NCI-H1694 treated with DMSO at 0.1 percent for 48 hours (cell line): ENCODE data around the gene AMD1.
A peak's percentile ranks its signal among the peaks of the same experiment; 100 is the strongest.
"Not testable (repeated sequence)": the region's sequence is repeated elsewhere in the genome, so short reads cannot be mapped to it uniquely, and the experiment has no call there.

ENCODE experiments used
- DNase-seq: peaks from one replicate; lab custom pipeline; 2025; lab: John Stamatoyannopoulos, UW

AMD1 gene

GRCh38 chr6:110873981-110874879, at the start of gene AMD1:
Gene AMD1, plus strand, starts transcription at chr6:110874785. Its CDS starts 321 bp downstream, at chr6:110875106.
- peak; percentile 92 for DNase-seq

- no peak for DNase-seq
Measured at GRCh38 chr6:110826236-110827129, 48.1 kb upstream of the AMD1 start.

- no peak for DNase-seq
Measured at GRCh38 chr6:110828396-110828795, 46.2 kb upstream of the AMD1 start.

- no peak for DNase-seq
Measured at GRCh38 chr6:110831405-110831804, 43.2 kb upstream of the AMD1 start.

- DNase-seq: no peak
Measured at GRCh38 chr6:110833831-110834230, 40.8 kb upstream of the AMD1 start.

- DNase-seq: not testable (repeated sequence)
Measured at GRCh38 chr6:110835751-110836150, 38.8 kb upstream of the AMD1 start.

GRCh38 chr6:110841266-110841665, 33.3 kb upstream of the AMD1 start:
- no peak for DNase-seq

GRCh38 chr6:110849781-110850180, 24.8 kb upstream of the AMD1 start:
- DNase-seq: no peak

- DNase-seq: no peak
Measured at GRCh38 chr6:110852773-110853172, 21.8 kb upstream of the AMD1 start.

- DNase-seq: no peak
Measured at GRCh38 chr6:110853754-110854477, 20.7 kb upstream of the AMD1 start.

GRCh38 chr6:110856296-110856695, 18.3 kb upstream of the AMD1 start:
- DNase-seq: no peak

GRCh38 chr6:110858016-110858415, 16.6 kb upstream of the AMD1 start:
- DNase-seq: no peak

GRCh38 chr6:110858562-110859214, 15.9 kb upstream of the AMD1 start:
- DNase-seq: no peak

GRCh38 chr6:110859335-110859792, 15.2 kb upstream of the AMD1 start:
- DNase-seq: no peak

- no peak for DNase-seq
Measured at GRCh38 chr6:110864824-110865223, 9.8 kb upstream of the AMD1 start.

- no peak for DNase-seq
Measured at GRCh38 chr6:110874880-110875547, 429 bp downstream of the AMD1 start.

GRCh38 chr6:110875548-110876169, 1.1 kb downstream of the AMD1 start:
- no peak for DNase-seq

GRCh38 chr6:110876170-110876773, 1.7 kb downstream of the AMD1 start:
- no peak for DNase-seq

- no peak for DNase-seq
Measured at GRCh38 chr6:110876806-110877564, 2.4 kb downstream of the AMD1 start.
